Measurements from ENCODE around the gene ZNF599. TPM values are rescaled to one million over a fixed set of nuclear protein-coding genes. Genes with fewer than 3 reads are reported as not detected.

ZNF599 gene
- total RNA-seq, 1 experiment from 2014 or later = 2.2 TPM

DNA sequence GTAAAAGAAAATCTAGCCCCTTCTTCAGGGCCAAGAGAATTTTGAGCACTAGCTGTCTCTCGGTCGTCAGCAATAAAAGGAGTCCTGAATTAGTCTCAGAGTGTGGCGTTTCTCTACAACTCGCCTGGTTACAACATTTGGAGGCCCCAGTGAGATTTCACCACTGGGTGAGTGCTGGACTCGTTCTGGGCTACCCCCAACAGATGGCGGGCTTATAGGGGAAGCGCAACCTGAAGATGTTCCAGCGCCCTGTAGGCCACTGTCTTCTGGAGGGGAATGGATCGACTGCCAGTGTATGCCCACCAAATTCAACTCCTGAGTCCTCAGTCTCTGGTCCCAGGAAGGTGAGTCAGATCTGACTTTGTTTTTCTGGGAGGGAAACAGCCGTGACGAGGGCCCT lies 50.7 kb downstream of the ZNF599 start (continued):
- TF ChIP-seq, protein P1, sequence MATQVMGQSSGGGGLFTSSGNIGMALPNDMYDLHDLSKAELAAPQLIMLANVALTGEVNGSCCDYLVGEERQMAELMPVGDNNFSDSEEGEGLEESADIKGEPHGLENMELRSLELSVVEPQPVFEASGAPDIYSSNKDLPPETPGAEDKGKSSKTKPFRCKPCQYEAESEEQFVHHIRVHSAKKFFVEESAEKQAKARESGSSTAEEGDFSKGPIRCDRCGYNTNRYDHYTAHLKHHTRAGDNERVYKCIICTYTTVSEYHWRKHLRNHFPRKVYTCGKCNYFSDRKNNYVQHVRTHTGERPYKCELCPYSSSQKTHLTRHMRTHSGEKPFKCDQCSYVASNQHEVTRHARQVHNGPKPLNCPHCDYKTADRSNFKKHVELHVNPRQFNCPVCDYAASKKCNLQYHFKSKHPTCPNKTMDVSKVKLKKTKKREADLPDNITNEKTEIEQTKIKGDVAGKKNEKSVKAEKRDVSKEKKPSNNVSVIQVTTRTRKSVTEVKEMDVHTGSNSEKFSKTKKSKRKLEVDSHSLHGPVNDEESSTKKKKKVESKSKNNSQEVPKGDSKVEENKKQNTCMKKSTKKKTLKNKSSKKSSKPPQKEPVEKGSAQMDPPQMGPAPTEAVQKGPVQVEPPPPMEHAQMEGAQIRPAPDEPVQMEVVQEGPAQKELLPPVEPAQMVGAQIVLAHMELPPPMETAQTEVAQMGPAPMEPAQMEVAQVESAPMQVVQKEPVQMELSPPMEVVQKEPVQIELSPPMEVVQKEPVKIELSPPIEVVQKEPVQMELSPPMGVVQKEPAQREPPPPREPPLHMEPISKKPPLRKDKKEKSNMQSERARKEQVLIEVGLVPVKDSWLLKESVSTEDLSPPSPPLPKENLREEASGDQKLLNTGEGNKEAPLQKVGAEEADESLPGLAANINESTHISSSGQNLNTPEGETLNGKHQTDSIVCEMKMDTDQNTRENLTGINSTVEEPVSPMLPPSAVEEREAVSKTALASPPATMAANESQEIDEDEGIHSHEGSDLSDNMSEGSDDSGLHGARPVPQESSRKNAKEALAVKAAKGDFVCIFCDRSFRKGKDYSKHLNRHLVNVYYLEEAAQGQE (IDR thresholded peaks at IDR 0.05; ENCODE audit: low read depth) = no peak
- TF ChIP-seq RAD21 (IDR thresholded peaks at IDR 0.05; ENCODE audit: low read depth) = no peak
- TF ChIP-seq, protein P2, sequence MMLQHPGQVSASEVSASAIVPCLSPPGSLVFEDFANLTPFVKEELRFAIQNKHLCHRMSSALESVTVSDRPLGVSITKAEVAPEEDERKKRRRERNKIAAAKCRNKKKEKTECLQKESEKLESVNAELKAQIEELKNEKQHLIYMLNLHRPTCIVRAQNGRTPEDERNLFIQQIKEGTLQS (IDR thresholded peaks at IDR 0.05) = no peak
- no peak for TF ChIP-seq ZFX (IDR thresholded peaks at IDR 0.05)
- no peak for TF ChIP-seq JUND (IDR thresholded peaks at IDR 0.05)
- TF ChIP-seq, protein P3, sequence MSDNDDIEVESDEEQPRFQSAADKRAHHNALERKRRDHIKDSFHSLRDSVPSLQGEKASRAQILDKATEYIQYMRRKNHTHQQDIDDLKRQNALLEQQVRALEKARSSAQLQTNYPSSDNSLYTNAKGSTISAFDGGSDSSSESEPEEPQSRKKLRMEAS (IDR thresholded peaks at IDR 0.05) = no peak
- no peak for TF ChIP-seq POLR2AphosphoS5 (IDR thresholded peaks at IDR 0.05; ENCODE audit: low read depth, low read length)

DNA sequence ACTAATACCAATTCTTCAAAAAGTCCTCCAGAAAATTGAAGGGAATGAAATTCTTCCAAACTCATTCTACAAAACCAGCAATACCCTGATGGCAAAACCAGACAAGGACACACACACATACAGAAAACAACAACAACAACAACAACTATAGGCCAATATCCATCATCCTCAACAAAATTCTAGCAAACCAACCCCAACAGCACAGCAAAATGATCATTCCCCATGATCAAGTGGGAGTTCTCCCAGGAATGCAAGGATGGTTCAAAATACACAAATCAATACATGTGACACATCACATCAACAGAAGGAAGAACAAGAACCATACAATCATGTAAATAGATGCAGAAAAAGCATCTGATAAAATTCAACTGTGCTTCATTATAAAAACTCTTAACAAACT lies 57.7 kb downstream of the ZNF599 start:
- RAD21 ChIA-PET (ENCODE audit: low non-redundant PET in 1 of 2, low total read pairs in 2 of 2, uncharacterized antibody in 2 of 2, unreplicated experiment in 2 of 2) = no interaction called here
- Histone ChIP-seq H3K4me1 (ENCODE audit: control insufficient read depth in 1 of 2, insufficient read depth in 2 of 2, low read length in 2 of 2) (no peaks in the 10 kb centered on the region), H2AFZ (ENCODE audit: low read depth, low read length, poor library complexity, severe bottlenecking) (no peak overlapping the region), H3K9me2 (ENCODE audit: insufficient read depth) (no peaks in the 10 kb centered on the region), H3K36me3 (ENCODE audit: control insufficient read depth in 1 of 2, insufficient read depth in 2 of 2, low read length in 2 of 2) (no peaks in the 10 kb centered on the region), H3K27ac (ENCODE audit: low read depth, low read length) (no peak overlapping the region), H3K9ac (ENCODE audit: low read length) (no peak overlapping the region), H3K27me3 (ENCODE audit: insufficient read depth, low read length) (no peaks in the 10 kb centered on the region; the same call in 1 of the 2 replicates), H3K4me3 (replicated peaks in 1 of 2; ENCODE audit: low read depth in 1 of 2, low read length in 2 of 2) (no peak overlapping the region), H3K9me3 (ENCODE audit: control insufficient read depth in 1 of 2, insufficient read depth in 1 of 2, low read depth in 1 of 2, low read length in 2 of 2) (0 out of 4 replicates have a peak, but pooled peaks cover 0 to 4% of the 10 kb centered on the region in 2 experiments), H3K4me2 (ENCODE audit: low read length) (no peak overlapping the region), H4K20me1 (ENCODE audit: insufficient read depth) (no peaks in the 10 kb centered on the region), H3K79me2 (ENCODE audit: insufficient read depth, low read length) (no peaks in the 10 kb centered on the region)
- DNase-seq (ENCODE audit: low read depth, low spot score) (no peak), ATAC-seq (no peak)
- no TSS peak for BruUV-seq (replicated peaks)
- CTCF ChIA-PET = no interaction called here
- POLR2A ChIA-PET = no interaction called here
- intact Hi-C loops (cut with micrococcal nuclease) = loop anchor here (10.0 kb wide), 1 partner anchor 571 kb away; no protein-coding TSS in a partner anchor
- TF ChIP-seq FOSL1 (IDR thresholded peaks at IDR 0.05; ENCODE audit: low read depth) (no peak), ZNF274 (IDR thresholded peaks at IDR 0.05; ENCODE audit: low read depth, low read length) (no peak), EZH2phosphoT487 (IDR thresholded peaks at IDR 0.05; ENCODE audit: borderline replicate concordance) (no peak), RAD21 (IDR thresholded peaks at IDR 0.05; ENCODE audit: low read depth) (no peak), SIN3A (IDR thresholded peaks at IDR 0.05; ENCODE audit: low read depth) (no peak), CBX3 (IDR thresholded peaks at IDR 0.05; ENCODE audit: low read depth) (no peak), SP1 (IDR thresholded peaks at IDR 0.05; ENCODE audit: low read depth) (no peak), CEBPB (IDR thresholded peaks at IDR 0.05; ENCODE audit: low read depth) (no peak), ZFX (IDR thresholded peaks at IDR 0.05) (no peak), ELF1 (IDR thresholded peaks at IDR 0.05; ENCODE audit: borderline replicate concordance, low read depth) (no peak), POLR2A (IDR thresholded peaks at IDR 0.05; ENCODE audit: borderline replicate concordance, extremely low read depth, insufficient read depth, insufficient read length) (no peak)
- TF ChIP-seq, protein P4, sequence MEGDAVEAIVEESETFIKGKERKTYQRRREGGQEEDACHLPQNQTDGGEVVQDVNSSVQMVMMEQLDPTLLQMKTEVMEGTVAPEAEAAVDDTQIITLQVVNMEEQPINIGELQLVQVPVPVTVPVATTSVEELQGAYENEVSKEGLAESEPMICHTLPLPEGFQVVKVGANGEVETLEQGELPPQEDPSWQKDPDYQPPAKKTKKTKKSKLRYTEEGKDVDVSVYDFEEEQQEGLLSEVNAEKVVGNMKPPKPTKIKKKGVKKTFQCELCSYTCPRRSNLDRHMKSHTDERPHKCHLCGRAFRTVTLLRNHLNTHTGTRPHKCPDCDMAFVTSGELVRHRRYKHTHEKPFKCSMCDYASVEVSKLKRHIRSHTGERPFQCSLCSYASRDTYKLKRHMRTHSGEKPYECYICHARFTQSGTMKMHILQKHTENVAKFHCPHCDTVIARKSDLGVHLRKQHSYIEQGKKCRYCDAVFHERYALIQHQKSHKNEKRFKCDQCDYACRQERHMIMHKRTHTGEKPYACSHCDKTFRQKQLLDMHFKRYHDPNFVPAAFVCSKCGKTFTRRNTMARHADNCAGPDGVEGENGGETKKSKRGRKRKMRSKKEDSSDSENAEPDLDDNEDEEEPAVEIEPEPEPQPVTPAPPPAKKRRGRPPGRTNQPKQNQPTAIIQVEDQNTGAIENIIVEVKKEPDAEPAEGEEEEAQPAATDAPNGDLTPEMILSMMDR (IDR thresholded peaks at IDR 0.05 in 2 of 3, conservative IDR thresholded peaks at IDR 0.05 in 1 of 3; ENCODE audit: borderline replicate concordance in 1 of 3, insufficient read depth in 1 of 3, low read depth in 2 of 3, low read length in 2 of 3) = no peak
- TF ChIP-seq, protein P5, sequence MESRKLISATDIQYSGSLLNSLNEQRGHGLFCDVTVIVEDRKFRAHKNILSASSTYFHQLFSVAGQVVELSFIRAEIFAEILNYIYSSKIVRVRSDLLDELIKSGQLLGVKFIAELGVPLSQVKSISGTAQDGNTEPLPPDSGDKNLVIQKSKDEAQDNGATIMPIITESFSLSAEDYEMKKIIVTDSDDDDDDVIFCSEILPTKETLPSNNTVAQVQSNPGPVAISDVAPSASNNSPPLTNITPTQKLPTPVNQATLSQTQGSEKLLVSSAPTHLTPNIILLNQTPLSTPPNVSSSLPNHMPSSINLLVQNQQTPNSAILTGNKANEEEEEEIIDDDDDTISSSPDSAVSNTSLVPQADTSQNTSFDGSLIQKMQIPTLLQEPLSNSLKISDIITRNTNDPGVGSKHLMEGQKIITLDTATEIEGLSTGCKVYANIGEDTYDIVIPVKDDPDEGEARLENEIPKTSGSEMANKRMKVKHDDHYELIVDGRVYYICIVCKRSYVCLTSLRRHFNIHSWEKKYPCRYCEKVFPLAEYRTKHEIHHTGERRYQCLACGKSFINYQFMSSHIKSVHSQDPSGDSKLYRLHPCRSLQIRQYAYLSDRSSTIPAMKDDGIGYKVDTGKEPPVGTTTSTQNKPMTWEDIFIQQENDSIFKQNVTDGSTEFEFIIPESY (IDR thresholded peaks at IDR 0.05; ENCODE audit: extremely low read depth, insufficient replicate concordance, low read length) = no peak
- TF ChIP-seq, protein P2 (IDR thresholded peaks at IDR 0.05) = no peak
- TF ChIP-seq, protein P3 (IDR thresholded peaks at IDR 0.05) = no peak
